HS-27A (cell line): ENCODE measurements around the gene CDC20.

Experiments used
- DNase-seq: peaks from one replicate; pipeline ENCODE4 v3.0.0-alpha.2; 2012; ENCODE audit warnings: low read depth, missing footprints

Gene CDC20

DNA sequence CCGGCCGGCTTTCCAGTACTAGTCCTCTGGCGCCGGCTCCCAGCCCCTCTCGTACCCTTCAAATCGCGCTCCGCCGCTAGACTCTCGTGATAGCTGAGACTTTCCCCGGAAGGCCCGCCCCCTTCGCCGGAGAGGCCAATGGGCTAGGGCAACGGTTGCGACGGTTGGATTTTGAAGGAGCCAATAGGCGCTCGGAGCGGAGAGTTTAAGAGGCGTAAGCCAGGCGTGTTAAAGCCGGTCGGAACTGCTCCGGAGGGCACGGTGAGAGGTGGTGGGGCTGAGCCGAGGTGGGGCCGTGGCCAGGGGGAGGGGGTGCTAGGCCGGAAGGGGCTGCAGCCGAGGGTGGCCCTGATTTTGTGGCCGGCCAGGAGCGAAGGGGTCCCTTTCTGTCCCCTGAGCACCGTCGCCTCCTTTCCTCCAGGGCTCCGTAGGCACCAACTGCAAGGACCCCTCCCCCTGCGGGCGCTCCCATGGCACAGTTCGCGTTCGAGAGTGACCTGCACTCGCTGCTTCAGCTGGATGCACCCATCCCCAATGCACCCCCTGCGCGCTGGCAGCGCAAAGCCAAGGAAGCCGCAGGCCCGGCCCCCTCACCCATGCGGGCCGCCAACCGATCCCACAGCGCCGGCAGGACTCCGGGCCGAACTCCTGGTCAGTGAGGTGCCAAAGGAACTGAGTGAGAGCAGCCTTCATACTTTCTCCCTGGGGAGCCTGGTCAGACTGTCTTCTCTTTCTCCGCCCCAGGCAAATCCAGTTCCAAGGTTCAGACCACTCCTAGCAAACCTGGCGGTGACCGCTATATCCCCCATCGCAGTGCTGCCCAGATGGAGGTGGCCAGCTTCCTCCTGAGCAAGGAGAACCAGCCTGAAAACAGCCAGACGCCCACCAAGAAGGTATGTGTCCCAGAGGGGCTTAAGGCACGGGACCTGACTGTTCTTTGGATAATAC lies at the start of gene CDC20:
Gene CDC20 (plus strand): TSS at position 236 of the 948 bp plus-strand sequence. CDS start 235 bp downstream, at position 471.
- DNase-seq: peak; percentile 98

DNA sequence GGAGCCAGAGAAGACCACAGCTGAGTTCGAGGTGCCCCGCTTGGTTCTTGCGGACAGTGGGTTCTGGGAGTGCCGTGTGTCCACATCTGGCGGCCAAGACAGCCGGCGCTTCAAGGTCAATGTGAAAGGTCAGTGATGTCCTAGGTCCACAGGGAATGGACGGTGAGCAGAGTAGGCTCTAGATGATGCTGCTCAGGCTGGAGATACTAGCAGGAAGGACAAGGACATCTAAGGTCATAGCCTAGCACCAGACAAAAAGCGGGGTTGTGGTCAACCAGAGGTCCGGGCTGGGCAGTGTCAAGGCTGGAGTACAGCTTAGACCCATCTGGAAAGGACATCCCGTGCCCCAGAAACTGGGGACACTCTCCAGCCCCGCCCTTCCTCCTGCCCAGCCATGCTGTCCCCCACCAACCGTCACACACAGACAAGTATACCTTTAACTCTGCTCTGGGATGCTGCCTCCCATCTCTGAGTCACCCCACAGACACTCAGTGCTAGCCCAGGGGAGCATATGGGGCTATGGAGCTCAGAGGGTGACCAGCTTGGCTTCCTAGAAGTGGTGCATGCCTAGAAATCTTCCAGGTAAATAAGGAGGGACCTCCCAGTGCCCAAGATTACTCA lies 49.3 kb upstream of the CDC20 start:
- no peak for DNase-seq

GRCh38 chr1:43311521-43311920 lies 47.3 kb upstream of the CDC20 start:
- DNase-seq: no peak

DNA sequence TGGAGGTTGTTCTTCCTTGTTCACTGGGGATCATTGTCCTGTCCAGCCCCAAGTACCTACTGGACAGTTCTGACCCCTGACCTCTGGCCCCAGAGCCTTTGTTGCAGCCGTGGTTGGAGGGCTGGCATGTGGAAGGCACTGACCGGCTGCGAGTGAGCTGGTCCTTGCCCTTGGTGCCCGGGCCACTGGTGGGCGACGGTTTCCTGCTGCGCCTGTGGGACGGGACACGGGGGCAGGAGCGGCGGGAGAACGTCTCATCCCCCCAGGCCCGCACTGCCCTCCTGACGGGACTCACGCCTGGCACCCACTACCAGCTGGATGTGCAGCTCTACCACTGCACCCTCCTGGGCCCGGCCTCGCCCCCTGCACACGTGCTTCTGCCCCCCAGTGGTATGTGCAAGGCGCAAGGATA lies 46.6 kb upstream of the CDC20 start:
- no peak for DNase-seq

GRCh38 chr1:43312663-43313515 lies 45.9 kb upstream of the CDC20 start:
- no peak for DNase-seq

- no peak for DNase-seq
Measured at GRCh38 chr1:43313771-43314170, 45.0 kb upstream of the CDC20 start.

GRCh38 chr1:43314233-43314632 lies 44.5 kb upstream of the CDC20 start:
- no peak for DNase-seq

- no peak for DNase-seq
Measured at GRCh38 chr1:43315481-43315880, 43.3 kb upstream of the CDC20 start.

- no peak for DNase-seq
Measured at GRCh38 chr1:43315963-43316737, 42.6 kb upstream of the CDC20 start.

DNA sequence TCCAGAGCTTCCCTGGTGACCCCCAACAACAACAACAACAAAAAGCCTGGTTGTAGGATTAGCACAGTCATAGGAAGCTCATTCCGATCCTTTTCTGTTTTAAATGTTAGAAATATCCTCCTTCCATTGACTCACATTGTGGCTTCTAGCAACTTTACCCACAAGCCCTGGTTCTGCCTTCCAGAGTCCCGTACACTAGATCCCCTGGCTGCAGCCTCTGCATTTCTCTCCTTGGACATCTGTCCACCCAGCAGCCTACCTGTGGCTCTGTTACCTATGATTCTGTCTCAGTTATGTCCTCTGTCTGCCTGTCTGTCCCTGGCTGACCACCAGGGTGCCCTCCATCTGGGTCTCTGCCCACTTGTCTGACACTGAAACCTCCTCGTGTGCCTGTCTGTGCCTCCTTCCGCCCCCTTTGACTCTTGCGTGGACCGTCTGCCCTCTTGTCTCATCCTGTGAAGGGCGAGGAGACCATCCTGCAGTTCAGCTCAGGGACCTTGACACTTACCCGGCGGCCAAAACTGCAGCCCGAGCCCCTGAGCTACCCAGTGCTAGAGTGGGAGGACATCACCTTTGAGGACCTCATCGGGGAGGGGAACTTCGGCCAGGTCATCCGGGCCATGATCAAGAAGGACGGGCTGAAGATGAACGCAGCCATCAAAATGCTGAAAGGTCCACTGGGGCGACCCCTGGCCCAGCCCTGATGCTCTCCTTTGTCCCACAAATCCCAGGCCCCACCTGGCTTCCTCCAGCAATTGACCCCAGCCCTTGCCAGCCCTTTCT lies 41.9 kb upstream of the CDC20 start:
- DNase-seq: no peak

DNA sequence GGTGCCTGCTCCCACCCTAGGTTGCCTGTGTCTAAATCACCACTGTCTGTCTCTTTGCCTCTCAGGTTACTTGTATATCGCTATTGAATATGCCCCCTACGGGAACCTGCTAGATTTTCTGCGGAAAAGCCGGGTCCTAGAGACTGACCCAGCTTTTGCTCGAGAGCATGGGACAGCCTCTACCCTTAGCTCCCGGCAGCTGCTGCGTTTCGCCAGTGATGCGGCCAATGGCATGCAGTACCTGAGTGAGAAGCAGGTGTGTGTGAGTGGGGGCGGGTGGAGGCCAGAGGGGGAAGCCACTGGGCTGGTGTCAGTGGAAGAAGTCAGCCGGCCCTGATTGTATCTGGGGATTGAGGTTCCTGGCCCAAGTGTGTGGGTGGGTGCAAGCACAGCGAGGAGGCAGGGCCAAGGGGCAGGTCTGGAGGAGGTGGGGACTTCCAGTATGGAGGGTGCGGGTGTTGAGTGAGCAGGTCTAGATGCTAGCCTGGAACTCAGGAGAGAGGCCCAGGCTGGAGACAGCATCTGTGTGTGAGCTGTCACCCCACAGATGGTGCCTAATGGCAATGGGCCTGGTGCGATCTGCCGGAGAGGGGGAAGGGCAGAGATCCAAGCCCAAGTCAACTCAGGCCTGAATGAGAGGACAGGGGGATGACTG lies 40.8 kb upstream of the CDC20 start:
- no peak for DNase-seq

- no peak for DNase-seq
Measured at GRCh38 chr1:43318831-43319230, 40.0 kb upstream of the CDC20 start.

GRCh38 chr1:43319288-43319687 lies 39.5 kb upstream of the CDC20 start:
- no peak for DNase-seq

DNA sequence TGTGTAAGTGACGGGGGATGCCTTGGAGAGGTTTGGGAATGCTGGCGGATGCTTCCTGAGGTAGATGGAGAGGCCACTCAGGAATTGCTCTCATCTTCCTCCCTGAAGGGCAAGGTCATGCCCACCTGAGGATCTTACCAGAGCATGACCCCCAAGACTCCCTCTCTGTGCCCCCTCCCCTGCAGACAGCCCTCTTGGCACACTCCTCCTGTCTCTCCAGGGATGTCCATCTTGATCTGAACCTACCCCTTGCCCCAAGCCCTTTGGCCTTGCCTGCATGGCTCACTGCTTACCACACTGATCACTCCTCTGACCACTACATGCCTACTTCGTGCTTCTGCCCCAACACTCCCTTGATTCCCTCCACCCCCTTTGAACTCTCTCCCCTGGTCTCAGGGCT lies 39.0 kb upstream of the CDC20 start:
- no peak for DNase-seq

DNA sequence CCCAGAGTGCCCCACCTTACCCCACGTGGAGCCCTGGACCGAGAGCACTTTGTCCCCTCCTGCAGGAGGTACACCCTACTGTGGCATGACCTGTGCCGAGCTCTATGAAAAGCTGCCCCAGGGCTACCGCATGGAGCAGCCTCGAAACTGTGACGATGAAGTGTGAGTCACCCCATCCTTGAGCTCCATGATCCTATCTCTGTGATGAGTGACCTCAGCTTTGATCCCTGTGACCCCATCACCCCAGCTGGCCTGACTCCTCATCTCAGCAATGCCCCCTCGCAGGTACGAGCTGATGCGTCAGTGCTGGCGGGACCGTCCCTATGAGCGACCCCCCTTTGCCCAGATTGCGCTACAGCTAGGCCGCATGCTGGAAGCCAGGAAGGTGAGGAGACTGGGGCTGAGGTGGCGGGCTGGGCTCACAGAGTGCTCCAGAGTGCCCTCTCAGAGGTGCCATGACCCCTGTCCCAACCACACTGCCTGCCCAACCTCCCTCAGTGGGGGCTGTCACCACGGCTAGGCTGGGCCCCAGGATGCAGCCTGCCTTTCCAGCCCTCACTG lies 37.4 kb upstream of the CDC20 start:
- DNase-seq: no peak

DNA sequence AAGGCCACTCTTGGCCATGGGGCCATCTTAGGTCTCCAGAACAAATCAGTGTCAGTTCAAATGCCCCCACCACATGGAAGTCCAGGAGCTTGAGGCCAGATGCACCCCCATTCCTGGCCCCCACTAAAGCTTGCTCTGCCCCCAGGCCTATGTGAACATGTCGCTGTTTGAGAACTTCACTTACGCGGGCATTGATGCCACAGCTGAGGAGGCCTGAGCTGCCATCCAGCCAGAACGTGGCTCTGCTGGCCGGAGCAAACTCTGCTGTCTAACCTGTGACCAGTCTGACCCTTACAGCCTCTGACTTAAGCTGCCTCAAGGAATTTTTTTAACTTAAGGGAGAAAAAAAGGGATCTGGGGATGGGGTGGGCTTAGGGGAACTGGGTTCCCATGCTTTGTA lies 36.3 kb upstream of the CDC20 start:
- no peak for DNase-seq

GRCh38 chr1:43324810-43325209 lies 34.0 kb upstream of the CDC20 start:
- DNase-seq: no peak

DNA sequence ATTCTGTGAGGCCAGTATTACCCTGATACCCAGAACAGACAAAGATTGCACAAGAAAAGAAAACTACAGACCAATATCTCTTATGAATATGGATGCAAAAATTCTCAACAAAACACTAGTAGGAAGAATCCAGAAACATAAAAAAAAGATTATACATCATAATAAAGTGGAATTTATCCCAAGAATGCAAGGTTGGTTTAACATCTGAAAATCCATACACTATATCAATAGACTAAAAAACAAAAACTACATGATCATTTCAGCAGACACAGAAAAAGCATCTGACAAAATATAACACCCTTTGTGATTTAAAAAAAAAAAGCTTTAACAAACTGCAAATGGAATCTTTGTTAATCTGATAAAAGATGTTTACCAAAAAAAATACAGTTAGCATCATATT lies 33.4 kb upstream of the CDC20 start:
- DNase-seq: no peak

DNA sequence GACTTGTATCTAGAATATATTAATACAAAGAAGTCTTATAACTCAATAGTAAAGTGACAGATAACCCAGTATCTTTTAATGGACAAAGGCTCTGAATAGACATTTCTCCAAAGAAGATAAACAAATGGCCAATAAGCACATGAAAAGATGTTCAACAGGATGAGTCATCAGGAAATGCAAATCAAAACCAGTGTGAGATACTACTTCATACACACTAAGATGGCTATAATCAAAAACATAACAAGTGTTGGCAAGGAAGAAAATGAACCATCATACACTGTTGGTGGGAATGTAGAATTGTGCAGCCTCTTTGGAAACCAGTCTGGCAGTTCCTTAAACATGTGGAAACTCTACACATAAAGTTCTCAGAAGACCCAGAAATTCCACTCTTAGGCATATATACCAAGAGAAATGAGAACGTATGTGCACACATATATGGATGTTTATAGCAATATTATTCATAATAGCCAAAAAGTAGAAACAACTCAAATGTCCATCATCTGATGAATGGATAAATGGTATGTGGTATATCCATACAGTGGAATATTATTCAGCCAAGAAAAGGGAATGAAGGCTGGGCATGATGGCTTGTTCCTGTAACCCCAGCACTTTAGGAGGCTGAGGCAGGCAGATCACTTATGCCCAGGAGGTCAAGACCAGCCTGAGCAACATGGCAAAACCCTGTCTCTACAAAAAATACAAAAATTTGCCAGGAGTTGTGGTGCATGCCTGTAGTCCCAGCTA lies 31.1 kb upstream of the CDC20 start:
- DNase-seq: no peak
